ENCODE results near the gene WWC2.

- TF ChIP-seq CTCF (conservative IDR thresholded peaks at IDR 0.05), result no peak
- TF ChIP-seq ZFX (IDR thresholded peaks at IDR 0.05), result no peak
Observed at GRCh38 chr4:183144787-183145186, 45.7 kb downstream of the WWC2 start.

All from C4-2B (cell line).